ENCODE data around the gene TRIM49C.
"Not testable (repeated sequence)": the region's sequence is repeated elsewhere in the genome, so short reads cannot be mapped to it uniquely, and the experiment has no call there.

Gene TRIM49C, protein sequence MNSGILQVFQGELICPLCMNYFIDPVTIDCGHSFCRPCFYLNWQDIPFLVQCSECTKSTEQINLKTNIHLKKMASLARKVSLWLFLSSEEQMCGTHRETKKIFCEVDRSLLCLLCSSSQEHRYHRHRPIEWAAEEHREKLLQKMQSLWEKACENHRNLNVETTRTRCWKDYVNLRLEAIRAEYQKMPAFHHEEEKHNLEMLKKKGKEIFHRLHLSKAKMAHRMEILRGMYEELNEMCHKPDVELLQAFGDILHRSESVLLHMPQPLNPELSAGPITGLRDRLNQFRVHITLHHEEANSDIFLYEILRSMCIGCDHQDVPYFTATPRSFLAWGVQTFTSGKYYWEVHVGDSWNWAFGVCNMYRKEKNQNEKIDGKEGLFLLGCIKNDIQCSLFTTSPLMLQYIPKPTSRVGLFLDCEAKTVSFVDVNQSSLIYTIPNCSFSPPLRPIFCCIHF

GRCh38 chr11:90030806-90031205, at the start of gene TRIM49C:
TRIM49C (plus strand) TSS chr11:90031106; CDS start chr11:90035212, 4,106 bp downstream.
- not testable (repeated sequence) for DNase-seq

GRCh38 chr11:90024184-90024583, 6.7 kb upstream of the TRIM49C start:
- DNase-seq, result not testable (repeated sequence)

- DNase-seq, result not testable (repeated sequence)
Measured at GRCh38 chr11:90051591-90052209, 20.8 kb downstream of the TRIM49C start.

DNA sequence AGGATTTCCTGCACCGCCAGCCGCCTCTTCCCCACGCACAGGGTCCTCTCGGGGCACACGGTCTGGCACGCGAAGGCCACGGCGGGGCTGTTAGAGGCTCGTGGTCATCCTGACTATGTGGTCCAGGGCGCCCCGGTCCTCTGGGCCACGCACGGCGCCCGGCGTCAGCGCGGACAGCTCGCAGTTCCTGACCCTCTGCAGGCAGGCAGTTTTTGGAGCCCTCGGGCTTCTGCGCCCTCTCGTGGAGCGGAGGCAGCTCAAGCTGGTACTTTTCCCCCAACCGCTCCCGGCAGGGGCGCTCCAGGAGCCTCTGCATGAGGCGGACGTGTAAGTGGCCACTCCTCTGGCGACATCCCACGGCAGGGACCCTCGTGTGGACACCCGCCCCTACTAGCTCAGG, 21.4 kb downstream of the TRIM49C start:
- not testable (repeated sequence) for DNase-seq

GRCh38 chr11:90053545-90053944, 22.6 kb downstream of the TRIM49C start:
- DNase-seq, result not testable (repeated sequence)

- DNase-seq, result not testable (repeated sequence)
Measured at GRCh38 chr11:90085650-90086049, 54.7 kb downstream of the TRIM49C start, which contains the start of gene UBTFL1. UBTFL1 (plus strand) TSS chr11:90085950; CDS start chr11:90085950, 0 bp downstream.

GRCh38 chr11:90088731-90089130, 57.8 kb downstream of the TRIM49C start:
- not testable (repeated sequence) for DNase-seq
